Omental fat pad (tissue), 4 donors: ENCODE data around the gene PRKCZ. TPM values are rescaled to one million over a fixed set of nuclear protein-coding genes. Genes with fewer than 3 reads are reported as not detected.

Source experiments
- ATAC-seq: fragments of 150-250 bp; one replicate; pipeline ENCODE4 v1.9.1; 2016; ENCODE audit warnings: mild to moderate bottlenecking, moderate library complexity; ENCODE audit not compliant: low FRiP score
- DNase-seq: peaks from one replicate; pipeline ENCODE4 v3.0.0-alpha.2; 2019; ENCODE audit warnings: low spot score
- CTCF ChIP-seq, 3 donors: fragments of 450-650 bp; IDR thresholded peaks; one replicate each; pipeline ENCODE4 v1.5.1; 2016 to 2017; ENCODE audit warnings: antibody characterized with exemption in 3 of 3, mild to moderate bottlenecking in 3 of 3, moderate library complexity in 2 of 3
- total RNA-seq, 4 donors: library from RNA; depleted of rRNA; stranded (reverse); fragments of >200 nt; gene quantifications; one replicate each; pipeline ENCODE4 v1.1.0, GENCODE V29; 2016

The PRKCZ gene
- total RNA-seq, 4 donors from 2014 or later: 2.5 to 8.1 (median 2.6) TPM

GRCh38 chr1:2072891-2073290 lies 22.7 kb downstream of the PRKCZ start:
- TF ChIP-seq CTCF (IDR thresholded peaks at IDR 0.05): no peak

GRCh38 chr1:2073382-2074230 lies 23.4 kb downstream of the PRKCZ start:
- no peak for TF ChIP-seq CTCF (IDR thresholded peaks at IDR 0.05)
- DNase-seq (no peak), ATAC-seq (no peak)

More at GRCh38 chr1:2072891-2073290, 22.7 kb downstream of the PRKCZ start:
- DNase-seq (no peak), ATAC-seq (no peak)

- no peak for ATAC-seq
- TF ChIP-seq CTCF (IDR thresholded peaks at IDR 0.05): no peak
- no peak for DNase-seq
Observed at GRCh38 chr1:2074396-2074795, 24.2 kb downstream of the PRKCZ start.

GRCh38 chr1:2074944-2075740 lies 24.9 kb downstream of the PRKCZ start:
- DNase-seq: no peak
- no peak for TF ChIP-seq CTCF (IDR thresholded peaks at IDR 0.05)
- no peak for ATAC-seq

GRCh38 chr1:2076826-2077225 lies 26.6 kb downstream of the PRKCZ start:
- ATAC-seq (no peak), DNase-seq (no peak)
- no peak for TF ChIP-seq CTCF (IDR thresholded peaks at IDR 0.05)

GRCh38 chr1:2078170-2078569 lies 28.0 kb downstream of the PRKCZ start:
- ATAC-seq (no peak), DNase-seq (no peak)
- TF ChIP-seq CTCF (IDR thresholded peaks at IDR 0.05): no peak
